Metanephros (tissue), 2 donors: ENCODE results near the gene STK35. TPM values are rescaled to one million over a fixed set of nuclear protein-coding genes. Genes with fewer than 3 reads are reported as not detected.

Source experiments
- small RNA-seq: library from RNA; depleted of rRNA; stranded (forward); fragments of <200 nt; gene quantifications from one replicate; pipeline ENCODE3, GENCODE V24; 2014; ENCODE audit warnings: low replicate concordance
- total RNA-seq: library from RNA; depleted of rRNA; stranded (reverse); fragments of >200 nt; gene quantifications from one replicate; pipeline ENCODE4 v1.2.3, GENCODE V29; 2014

The STK35 gene
- 24.5 TPM for total RNA-seq

GRCh38 chr20:2101057-2101864 lies at the start of gene STK35:
TSS of gene STK35 (plus strand) at chr20:2101827. CDS start at chr20:2101882, 55 bp downstream.

Small RNA genes lying within 50 kb of the gene (small RNA-seq; reads per million reads assigned to genes)
- not detected for gene RPL7P2

Other genes with a start within 250 kb of the STK35 start
- 17.6 TPM for gene SIRPA, start 206.4 kb upstream of the STK35 start, total RNA-seq
- gene PDYN, start 107.8 kb upstream of the STK35 start, total RNA-seq, result 0.12 TPM
- 0.70 TPM for gene TGM3, start 194.2 kb downstream of the STK35 start, total RNA-seq